Tibial nerve (tissue), 3 donors: ENCODE results near the gene EYS.

Source experiments
- CTCF ChIP-seq, 5 experiments: fragments of 200-600 bp in 3 of 5; fragments of 450-650 bp in 2 of 5; sonication (generic) in 3 of 5; IDR thresholded peaks; one replicate each; pipeline ENCODE4 v1.5.1; 2016 to 2019; ENCODE audit warnings: antibody characterized with exemption in 5 of 5, mild to moderate bottlenecking in 3 of 5, moderate library complexity in 2 of 5
- POLR2A ChIP-seq, 2 donors: fragments of 450-650 bp; IDR thresholded peaks; one replicate each; pipeline ENCODE4 v1.6.1; 2017; ENCODE audit warnings: antibody characterized with exemption in 2 of 2, mild to moderate bottlenecking in 2 of 2, moderate library complexity in 2 of 2

- no peak for TF ChIP-seq CTCF (IDR thresholded peaks at IDR 0.05)
- TF ChIP-seq POLR2A (IDR thresholded peaks at IDR 0.05) = no peak
These were observed 928.9 kb downstream of the EYS start for GRCh38 chr6:64777941-64778785.
